ENCODE data around the gene PLCL2.
"Not testable (repeated sequence)": the region's sequence is repeated elsewhere in the genome, so short reads cannot be mapped to it uniquely, and the experiment has no call there.

PLCL2 gene

GRCh38 chr3:16918683-16919025 lies 33.9 kb downstream of the PLCL2 start:
- DNase-seq, result no peak

- no peak for DNase-seq
These were observed 38.4 kb downstream of the PLCL2 start for GRCh38 chr3:16923112-16923511.

GRCh38 chr3:16927485-16927884 lies 42.7 kb downstream of the PLCL2 start:
- DNase-seq, result no peak

GRCh38 chr3:16928386-16929132 lies 43.8 kb downstream of the PLCL2 start:
- DNase-seq, result no peak

GRCh38 chr3:16929311-16929710 lies 44.6 kb downstream of the PLCL2 start:
- DNase-seq, result no peak

GRCh38 chr3:16932877-16933276 lies 48.1 kb downstream of the PLCL2 start:
- no peak for DNase-seq

GRCh38 chr3:16935781-16936180 lies 51.0 kb downstream of the PLCL2 start:
- DNase-seq, result no peak

- DNase-seq, result no peak
These were observed 51.5 kb downstream of the PLCL2 start for GRCh38 chr3:16936233-16936632.

- DNase-seq, result no peak
These were observed 52.0 kb downstream of the PLCL2 start for GRCh38 chr3:16936676-16937230.

GRCh38 chr3:16937326-16937845 lies 52.6 kb downstream of the PLCL2 start:
- no peak for DNase-seq

- no peak for DNase-seq
These were observed 56.3 kb downstream of the PLCL2 start for GRCh38 chr3:16940769-16941700.

GRCh38 chr3:16942955-16943354 lies 58.2 kb downstream of the PLCL2 start:
- no peak for DNase-seq

GRCh38 chr3:16943857-16944256 lies 59.1 kb downstream of the PLCL2 start:
- DNase-seq, result no peak

- no peak for DNase-seq
These were observed 59.6 kb downstream of the PLCL2 start for GRCh38 chr3:16944356-16944755.

GRCh38 chr3:16945330-16945729 lies 60.6 kb downstream of the PLCL2 start:
- no peak for DNase-seq

- no peak for DNase-seq
These were observed 65.5 kb downstream of the PLCL2 start for GRCh38 chr3:16950282-16950681.

GRCh38 chr3:16950845-16951244 lies 66.1 kb downstream of the PLCL2 start:
- no peak for DNase-seq

GRCh38 chr3:16957852-16958251 lies 73.1 kb downstream of the PLCL2 start:
- not testable (repeated sequence) for DNase-seq

GRCh38 chr3:16960125-16960524 lies 75.4 kb downstream of the PLCL2 start:
- DNase-seq, result no peak

- DNase-seq, result no peak
These were observed 77.0 kb downstream of the PLCL2 start for GRCh38 chr3:16961621-16962205.

- DNase-seq, result no peak
These were observed 90.3 kb downstream of the PLCL2 start for GRCh38 chr3:16975083-16975482.

GRCh38 chr3:16978234-16978920 lies 93.6 kb downstream of the PLCL2 start:
- DNase-seq, result no peak

GRCh38 chr3:16978921-16979271 lies 94.1 kb downstream of the PLCL2 start:
- DNase-seq, result no peak

Data from stimulated activated CD8-positive, alpha-beta memory T cell treated with anti-CD3 and anti-CD28 coated beads, Interleukin-4, amount 100 ng/mL, for 48 hours (primary cell).